Panc1 (cell line): ENCODE measurements around the gene MMP17. TPM values are rescaled to one million over a fixed set of nuclear protein-coding genes. Genes with fewer than 3 reads are reported as not detected.

Experiments
- ATAC-seq: fragments of 200-7000 bp; cut with Tn5 transposase; 2 replicates; pipeline ENCODE4 v1.9.1; 2020; ENCODE audit warnings: mild to moderate bottlenecking, moderate library complexity
- BruUV-seq: library from RNA; stranded (reverse); fragments of 400-500 nt; replicated peaks from 2 replicates; lab custom pipeline; 2021; lab: Mats Ljungman, UMichigan
- CTCF ChIA-PET: fragments of 300-600 bp; sonication (Branson Sonifier 250); formaldehyde crosslinking; loops from one replicate; lab custom pipeline; 2022; ENCODE audit warnings: antibody characterized with exemption; lab: Charles Lee
- POLR2A ChIA-PET: fragments of 300-600 bp; sonication (Branson Sonifier 250); formaldehyde crosslinking; loops from one replicate; lab custom pipeline; 2022; ENCODE audit warnings: antibody characterized with exemption; lab: Charles Lee
- DNase-seq: peaks from one replicate; pipeline ENCODE4 v3.0.0-alpha.2; 2010; ENCODE audit warnings: low read depth, low spot score
- H3K27ac ChIP-seq: 2 replicates; pipeline ENCODE4 v1.5.1; 2011; ENCODE audit warnings: mild to moderate bottlenecking, low read length, inconsistent platforms
- H3K27me3 ChIP-seq: fragments of 200-500 bp; sonication (Bioruptor generic); 2 replicates; pipeline ENCODE4 v1.6.0; 2014; ENCODE audit warnings: low read length, inconsistent platforms; ENCODE audit not compliant: control insufficient read depth, insufficient read depth
- H3K36me3 ChIP-seq: fragments of 200-500 bp; sonication (Bioruptor generic); 2 replicates; pipeline ENCODE4 v1.5.1; 2014; ENCODE audit warnings: inconsistent platforms, mild to moderate bottlenecking, low read length, moderate library complexity; ENCODE audit not compliant: control insufficient read depth, insufficient read depth
- H3K4me1 ChIP-seq: 2 replicates; pipeline ENCODE4 v1.5.1; 2011; ENCODE audit warnings: inconsistent platforms, mild to moderate bottlenecking, low read length, moderate library complexity; ENCODE audit not compliant: control insufficient read depth, insufficient read depth
- H3K4me3 ChIP-seq, 2 experiments: 2 replicates each; pipeline ENCODE4 v1.5.1; 2011 to 2012; ENCODE audit warnings: low read depth in 2 of 2, low read length in 2 of 2, mild to moderate bottlenecking in 2 of 2, inconsistent platforms in 1 of 2, moderate library complexity in 1 of 2
- H3K9me3 ChIP-seq: fragments of 200-500 bp; sonication (Bioruptor generic); 2 replicates; pipeline ENCODE4 v1.5.1; 2014; ENCODE audit warnings: low read depth, mild to moderate bottlenecking, inconsistent platforms, low read length, moderate library complexity; ENCODE audit not compliant: control insufficient read depth, insufficient read depth
- CTCF ChIP-seq: fragments of 450-650 bp; IDR thresholded peaks from 2 replicates; pipeline ENCODE4 v1.5.1; 2017; ENCODE audit warnings: mild to moderate bottlenecking
- POLR2AphosphoS5 ChIP-seq: IDR thresholded peaks from 2 replicates; pipeline ENCODE4 v1.6.1; 2012; ENCODE audit warnings: mild to moderate bottlenecking, low read depth, low read length, moderate library complexity
- REST ChIP-seq, 2 experiments: IDR thresholded peaks; 2 replicates each; pipeline ENCODE4 v1.6.1; 2011 to 2012; ENCODE audit warnings: low read depth in 2 of 2, control low read depth in 1 of 2, low read length in 1 of 2, mild to moderate bottlenecking in 1 of 2, moderate library complexity in 1 of 2; ENCODE audit not compliant: insufficient read depth in 1 of 2
- SIN3A ChIP-seq: IDR thresholded peaks from 2 replicates; pipeline ENCODE4 v1.6.1; 2012; ENCODE audit warnings: low read depth, mild to moderate bottlenecking, low read length, moderate library complexity, borderline replicate concordance; ENCODE audit not compliant: insufficient read depth
- TCF7L2 ChIP-seq: IDR thresholded peaks from 2 replicates; pipeline ENCODE4 v1.6.1; 2011; ENCODE audit warnings: mild to moderate bottlenecking, low read depth, low read length, inconsistent platforms
- in situ Hi-C: cut with HindIII; loops from 2 replicates; pipeline ENCODE4 v1.10.0; 2016; ENCODE audit warnings: low sequenced_read_pairs, low pct_unique_long_range_greater_than_20kb
- intact Hi-C: fragments of 100-400 bp; cut with micrococcal nuclease; formaldehyde crosslinking; loops from one replicate; pipeline ENCODE4 v1.10.0; 2022; ENCODE audit not compliant: unreplicated experiment
- total RNA-seq: library from RNA; stranded (reverse); gene quantifications from one replicate; pipeline ENCODE4 v1.2.1, GENCODE V29; 2021; ENCODE audit not compliant: unreplicated experiment

Gene MMP17
- total RNA-seq, 1 experiment from 2014 or later = 30.0 TPM

DNA sequence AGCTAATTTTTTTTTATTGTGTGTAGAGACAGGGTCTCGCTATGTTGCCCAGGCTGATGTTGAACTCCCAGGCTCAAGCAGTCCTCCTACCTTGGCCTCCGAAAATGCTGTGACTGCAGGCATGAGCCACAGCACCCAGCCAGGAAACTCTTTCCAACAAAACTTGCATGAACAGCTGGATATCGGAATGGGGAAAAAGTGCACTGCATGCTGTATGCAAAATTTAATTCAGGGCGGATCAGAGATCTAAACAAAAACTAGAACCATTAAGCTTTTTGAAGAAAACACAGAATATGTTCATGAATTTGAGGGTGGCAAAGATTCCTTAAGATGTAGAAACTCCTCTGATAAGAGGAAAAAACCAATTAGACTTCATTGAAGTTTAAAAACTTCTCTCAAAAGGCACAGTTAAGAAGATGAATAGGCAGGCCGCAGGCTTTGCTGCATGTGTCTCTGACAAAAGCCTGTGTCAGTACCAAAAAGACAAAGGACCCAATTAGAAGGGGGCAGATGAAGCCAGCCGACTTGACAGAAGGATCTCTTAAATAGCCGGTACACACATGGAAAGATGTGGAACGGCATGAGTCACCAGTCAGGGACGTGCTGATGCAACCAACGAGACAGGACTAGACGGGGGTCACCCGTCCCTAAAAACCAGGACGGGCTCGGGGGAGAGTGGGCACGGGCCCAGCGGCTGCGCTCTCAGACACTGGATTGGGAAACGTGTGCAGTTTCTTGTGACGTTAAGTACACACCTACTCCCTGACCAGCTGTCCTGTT lies 34.8 kb upstream of the MMP17 start:
- TF ChIP-seq TCF7L2 (no peak), REST (IDR thresholded peaks at IDR 0.05; ENCODE audit: insufficient read depth in 1 of 2, low read depth in 2 of 2, low read length in 1 of 2) (no peak), CTCF (no peak), SIN3A (no peak), POLR2AphosphoS5 (no peak)
- no TSS peak for BruUV-seq
- POLR2A ChIA-PET = interaction anchor here (0.7 kb wide), 1 partner anchor 170 kb away, joined by 5 read pairs; no protein-coding TSS in a partner anchor
- no peak for DNase-seq
- intact Hi-C loops = no loop called here
- peaks cover 3% of the 10 kb centered on the region for H3K36me3 ChIP-seq
- CTCF ChIA-PET = no interaction called here
- no peaks in the 10 kb centered on the region for H3K9me3 ChIP-seq
- H3K4me1 ChIP-seq = no peaks in the 10 kb centered on the region
- ATAC-seq = no peak
- H3K27me3 ChIP-seq = no peaks in the 10 kb centered on the region
- H3K4me3 ChIP-seq = no peak overlapping the region
- in situ Hi-C loops = no loop called here
- H3K27ac ChIP-seq = no peak overlapping the region

- Histone ChIP-seq H3K36me3 (peaks cover 3% of the 10 kb centered on the region), H3K27me3 (no peaks in the 10 kb centered on the region), H3K27ac (no peak overlapping the region), H3K4me1 (no peaks in the 10 kb centered on the region; the same call in 1 of the 2 replicates), H3K4me3 (no peak overlapping the region), H3K9me3 (no peaks in the 10 kb centered on the region)
- intact Hi-C loops = no loop called here
- no peak for TF ChIP-seq REST (IDR thresholded peaks at IDR 0.05; ENCODE audit: insufficient read depth in 1 of 2, low read depth in 2 of 2, low read length in 1 of 2)
- no peak for TF ChIP-seq SIN3A
- no peak for TF ChIP-seq CTCF
- no peak for TF ChIP-seq TCF7L2
- no peak for TF ChIP-seq POLR2AphosphoS5
- DNase-seq (no peak), ATAC-seq (no peak)
- BruUV-seq = TSS peak; percentile 55
- POLR2A ChIA-PET = no interaction called here
- CTCF ChIA-PET = no interaction called here
- in situ Hi-C loops = no loop called here
Observed at GRCh38 chr12:131794061-131794460, 34.1 kb upstream of the MMP17 start.
